Glomerular visceral epithelial cell (primary cell): Measurements from ENCODE around the gene MINDY2.
A peak's percentile ranks its signal among the peaks of the same experiment; 100 is the strongest.

ENCODE experiments used
- DNase-seq: peaks from one replicate; pipeline ENCODE4 v3.0.0-alpha.2; 2016; ENCODE audit errors: extremely low spot score

MINDY2 gene

GRCh38 chr15:58770857-58771620, at the start of gene MINDY2:
Gene MINDY2, plus strand, starts transcription at chr15:58771302. Its CDS starts 94 bp downstream, at chr15:58771396.
- DNase-seq = peak; percentile 99

GRCh38 chr15:58724466-58724865, 46.6 kb upstream of the MINDY2 start:
- peak; percentile 20 for DNase-seq

- no peak for DNase-seq
Measured at GRCh38 chr15:58726867-58727266, 44.2 kb upstream of the MINDY2 start.

GRCh38 chr15:58731756-58732535, 39.2 kb upstream of the MINDY2 start:
- peak; percentile 76 for DNase-seq

- no peak for DNase-seq
Measured at GRCh38 chr15:58732625-58733363, 38.3 kb upstream of the MINDY2 start.

GRCh38 chr15:58734859-58735258, 36.2 kb upstream of the MINDY2 start:
- DNase-seq = no peak

- DNase-seq = no peak
Measured at GRCh38 chr15:58736018-58736643, 35.0 kb upstream of the MINDY2 start.

- DNase-seq = no peak
Measured at GRCh38 chr15:58737298-58737697, 33.8 kb upstream of the MINDY2 start.

GRCh38 chr15:58738046-58738707, 32.9 kb upstream of the MINDY2 start:
- no peak for DNase-seq

- DNase-seq = no peak
Measured at GRCh38 chr15:58740436-58740835, 30.7 kb upstream of the MINDY2 start.

GRCh38 chr15:58741032-58741431, 30.1 kb upstream of the MINDY2 start:
- DNase-seq = no peak

GRCh38 chr15:58742022-58742813, 28.9 kb upstream of the MINDY2 start:
- DNase-seq = peak; percentile 60

- peak; percentile 15 for DNase-seq
Measured at GRCh38 chr15:58742819-58743502, 28.1 kb upstream of the MINDY2 start.

- no peak for DNase-seq
Measured at GRCh38 chr15:58746174-58746573, 24.9 kb upstream of the MINDY2 start.

- DNase-seq = no peak
Measured at GRCh38 chr15:58748040-58748851, 22.9 kb upstream of the MINDY2 start.

- DNase-seq = peak; percentile 39
Measured at GRCh38 chr15:58748852-58749531, 22.1 kb upstream of the MINDY2 start.

GRCh38 chr15:58749532-58750337, 21.4 kb upstream of the MINDY2 start, which contains the start of gene ADAM10:
Gene ADAM10, minus strand, starts transcription at chr15:58749707. Its CDS starts 173 bp downstream, at chr15:58749534.
- DNase-seq = peak; percentile 100
